Neural crest cell (in vitro differentiated cells): ENCODE results near the gene RPLP2. TPM values are rescaled to one million over a fixed set of nuclear protein-coding genes. Genes with fewer than 3 reads are reported as not detected.
A peak's percentile ranks its signal among the peaks of the same experiment; 100 is the strongest.

ENCODE experiments used
- DNase-seq: peaks from one replicate; pipeline ENCODE4 v3.0.0; 2021; ENCODE audit warnings: low read depth, mixed read lengths, low spot score
- H3K27ac Mint-ChIP-seq: one replicate; pipeline ENCODE4 v1.8.0; 2021; ENCODE audit warnings: mild to moderate bottlenecking, mixed read lengths; ENCODE audit not compliant: unreplicated experiment
- H3K27me3 Mint-ChIP-seq: 2 replicates; pipeline ENCODE4 v1.8.0; 2021; ENCODE audit warnings: low read depth, mild to moderate bottlenecking, mixed read lengths
- H3K36me3 Mint-ChIP-seq: 2 replicates; pipeline ENCODE4 v1.8.0; 2021; ENCODE audit warnings: low read depth, mild to moderate bottlenecking, mixed read lengths
- H3K4me1 Mint-ChIP-seq: 2 replicates; pipeline ENCODE4 v1.8.0; 2021; ENCODE audit warnings: mixed read lengths
- H3K4me3 Mint-ChIP-seq: one replicate; pipeline ENCODE4 v1.8.0; 2021; ENCODE audit warnings: mild to moderate bottlenecking, mixed read lengths
- H3K9me3 Mint-ChIP-seq: 2 replicates; pipeline ENCODE4 v1.8.0; 2021; ENCODE audit warnings: mixed read lengths
- total RNA-seq: library from RNA; stranded (reverse); gene quantifications from 2 replicates; pipeline ENCODE4 v1.2.1, GENCODE V29; 2021
- TF ChIP-seq, protein P1 (sequence below): fragments of 200-600 bp; sonication (generic); conservative IDR thresholded peaks from 2 replicates; pipeline ENCODE4 v1.5.0; 2021; ENCODE audit warnings: antibody characterized with exemption, mild to moderate bottlenecking

RPLP2 gene
- total RNA-seq, 1 donor from 2014 or later: 1,810 TPM

DNA sequence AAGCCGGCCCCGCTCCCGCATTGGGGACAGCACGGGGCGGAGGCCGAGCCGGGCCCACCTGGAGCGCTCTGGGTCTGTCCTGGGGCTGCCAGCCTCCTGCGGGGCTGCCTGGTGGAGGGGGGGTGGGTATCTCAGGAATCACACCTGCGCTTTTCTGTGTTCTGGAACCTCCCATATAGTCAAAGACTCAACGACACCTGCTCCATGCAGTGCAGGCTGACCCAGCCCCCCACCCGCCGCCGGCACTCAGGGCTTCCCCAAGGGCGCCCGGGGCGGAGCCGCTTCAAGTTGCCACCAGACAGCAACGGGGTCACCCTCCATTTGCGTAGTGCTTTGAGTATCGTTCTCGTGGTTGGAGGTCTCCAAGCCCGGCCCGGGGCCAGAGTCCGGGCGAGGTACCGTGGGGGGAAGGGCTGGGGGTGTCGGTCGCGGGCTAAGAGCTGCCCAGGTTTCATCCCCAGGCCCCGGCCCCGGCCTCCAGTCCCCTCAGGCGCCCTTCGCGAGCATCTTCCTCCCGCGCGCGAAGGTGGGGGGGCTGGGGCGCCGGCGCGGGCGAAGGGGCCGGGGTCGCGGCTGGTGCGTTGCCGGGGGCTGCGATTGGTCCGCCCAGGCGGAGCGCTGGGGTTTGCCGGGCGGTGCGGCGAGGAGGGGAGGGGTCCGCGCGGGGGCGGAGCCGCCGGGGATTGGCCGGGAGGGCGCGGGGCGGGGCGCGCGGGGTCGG, 39.5 kb downstream of the RPLP2 start:
- peak; percentile 71 for DNase-seq
- Mint-ChIP-seq H3K9me3 (no peaks in the 10 kb centered on the region), H3K27me3 (peaks cover 24% of the 10 kb centered on the region), H3K4me1 (peaks cover 6% of the 10 kb centered on the region), H3K27ac (no peak overlapping the region), H3K36me3 (no peaks in the 10 kb centered on the region), H3K4me3 (no peak overlapping the region)
- TF ChIP-seq, protein P1, sequence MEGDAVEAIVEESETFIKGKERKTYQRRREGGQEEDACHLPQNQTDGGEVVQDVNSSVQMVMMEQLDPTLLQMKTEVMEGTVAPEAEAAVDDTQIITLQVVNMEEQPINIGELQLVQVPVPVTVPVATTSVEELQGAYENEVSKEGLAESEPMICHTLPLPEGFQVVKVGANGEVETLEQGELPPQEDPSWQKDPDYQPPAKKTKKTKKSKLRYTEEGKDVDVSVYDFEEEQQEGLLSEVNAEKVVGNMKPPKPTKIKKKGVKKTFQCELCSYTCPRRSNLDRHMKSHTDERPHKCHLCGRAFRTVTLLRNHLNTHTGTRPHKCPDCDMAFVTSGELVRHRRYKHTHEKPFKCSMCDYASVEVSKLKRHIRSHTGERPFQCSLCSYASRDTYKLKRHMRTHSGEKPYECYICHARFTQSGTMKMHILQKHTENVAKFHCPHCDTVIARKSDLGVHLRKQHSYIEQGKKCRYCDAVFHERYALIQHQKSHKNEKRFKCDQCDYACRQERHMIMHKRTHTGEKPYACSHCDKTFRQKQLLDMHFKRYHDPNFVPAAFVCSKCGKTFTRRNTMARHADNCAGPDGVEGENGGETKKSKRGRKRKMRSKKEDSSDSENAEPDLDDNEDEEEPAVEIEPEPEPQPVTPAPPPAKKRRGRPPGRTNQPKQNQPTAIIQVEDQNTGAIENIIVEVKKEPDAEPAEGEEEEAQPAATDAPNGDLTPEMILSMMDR: no peak

DNA sequence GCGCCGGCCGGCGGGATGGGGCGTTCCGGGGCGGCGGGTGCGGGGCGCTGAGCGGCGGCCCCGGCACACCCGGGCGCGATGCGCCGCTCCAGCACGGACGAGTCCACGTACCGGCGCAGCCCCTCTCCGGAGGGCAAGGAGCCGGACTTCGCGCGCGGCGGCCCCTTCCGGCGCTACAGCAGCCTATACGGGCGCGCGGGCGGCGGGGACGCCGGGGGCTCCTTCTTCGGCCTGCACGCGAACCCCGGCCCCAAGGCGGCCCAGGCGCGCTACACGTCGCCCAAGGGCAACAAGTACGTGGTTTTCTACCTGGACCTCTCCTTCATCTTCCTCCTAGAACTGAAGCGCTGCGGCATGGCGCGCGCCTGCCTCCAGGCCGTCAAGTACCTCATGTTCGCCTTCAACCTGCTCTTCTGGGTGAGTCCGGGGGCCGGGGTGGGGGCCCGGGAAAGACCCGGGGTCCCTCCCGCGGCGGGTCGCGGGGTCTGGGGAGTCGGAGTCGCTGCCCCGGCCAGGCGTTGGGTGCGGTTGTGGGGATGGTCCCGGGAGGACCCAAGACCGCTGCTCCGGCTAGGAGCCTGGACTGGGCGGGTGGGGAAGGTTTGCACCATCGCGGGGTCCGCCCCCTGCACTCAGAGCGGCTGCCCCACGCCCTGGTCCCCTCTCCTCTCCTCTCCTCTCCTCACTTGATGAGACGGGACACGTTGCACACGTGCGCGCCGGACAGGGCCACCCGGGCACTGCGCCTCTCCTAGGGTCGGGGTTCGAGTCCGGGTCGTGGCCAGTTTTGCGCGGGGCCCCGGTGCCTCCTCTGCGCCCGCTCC, 40.4 kb downstream of the RPLP2 start:
- no peaks in the 10 kb centered on the region for H3K36me3 Mint-ChIP-seq
- H3K27me3 Mint-ChIP-seq: peaks cover 23% of the 10 kb centered on the region
- TF ChIP-seq, protein P1: no peak
- H3K4me1 Mint-ChIP-seq: peaks cover 5% of the 10 kb centered on the region
- no peak overlapping the region for H3K27ac Mint-ChIP-seq
- no peaks in the 10 kb centered on the region for H3K9me3 Mint-ChIP-seq
- peak overlapping the region; percentile 65 for H3K4me3 Mint-ChIP-seq
- no peak for DNase-seq

DNA sequence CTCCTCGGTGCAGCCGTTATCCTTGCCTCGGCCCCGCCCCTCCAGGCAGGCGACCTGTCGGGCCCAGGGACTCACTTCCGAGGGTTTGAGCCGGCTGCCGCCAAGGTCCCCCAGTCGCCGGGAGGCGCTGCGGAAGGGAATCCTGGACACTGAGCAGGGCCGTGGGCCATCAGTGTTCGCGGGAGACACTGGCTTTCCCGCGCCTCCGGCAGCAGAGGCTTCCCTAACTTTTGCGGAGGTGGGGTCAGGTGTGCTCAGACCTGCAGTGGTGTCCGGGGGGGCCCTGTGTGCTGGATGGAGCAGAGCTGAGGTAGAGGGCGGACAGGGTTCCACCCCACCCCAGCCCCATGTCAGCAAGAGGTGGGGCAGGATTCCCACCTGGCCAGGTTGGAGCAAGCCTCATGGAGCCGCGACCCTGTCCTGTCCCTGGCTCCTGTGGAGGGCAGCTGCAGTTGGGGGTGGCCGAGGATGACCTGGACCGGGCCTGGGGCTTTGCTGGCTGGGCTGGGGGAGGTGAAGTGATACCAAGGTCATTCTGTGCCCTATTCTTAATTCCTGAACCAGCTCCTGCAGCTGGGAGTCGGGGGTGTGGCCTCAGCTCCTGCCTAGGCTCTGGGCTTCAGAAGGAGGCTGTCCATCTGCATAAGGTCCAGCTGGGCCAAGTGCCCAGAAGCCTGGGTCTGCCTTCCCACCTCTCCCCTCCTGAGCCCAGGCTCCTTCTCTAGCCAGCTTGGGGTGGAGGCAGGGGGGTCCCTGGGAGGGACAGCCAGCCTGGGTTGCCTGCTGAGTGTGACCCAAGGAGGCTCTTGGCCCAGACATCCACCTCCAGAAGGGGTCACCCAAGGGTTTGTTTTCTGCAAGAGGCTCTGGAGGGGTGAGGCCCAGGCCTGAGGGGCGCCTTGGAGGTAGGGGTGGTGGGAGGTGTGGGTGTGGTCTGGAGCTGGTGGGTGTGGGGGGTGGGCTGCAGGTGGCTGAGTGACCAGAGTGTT, 41.3 kb downstream of the RPLP2 start:
- DNase-seq: no peak
- Mint-ChIP-seq H3K36me3 (no peaks in the 10 kb centered on the region), H3K27ac (no peak overlapping the region), H3K4me3 (peak overlapping the region; percentile 72), H3K27me3 (peaks cover 24% of the 10 kb centered on the region), H3K4me1 (peaks cover 5% of the 10 kb centered on the region), H3K9me3 (no peaks in the 10 kb centered on the region)
- TF ChIP-seq, protein P1: no peak

DNA sequence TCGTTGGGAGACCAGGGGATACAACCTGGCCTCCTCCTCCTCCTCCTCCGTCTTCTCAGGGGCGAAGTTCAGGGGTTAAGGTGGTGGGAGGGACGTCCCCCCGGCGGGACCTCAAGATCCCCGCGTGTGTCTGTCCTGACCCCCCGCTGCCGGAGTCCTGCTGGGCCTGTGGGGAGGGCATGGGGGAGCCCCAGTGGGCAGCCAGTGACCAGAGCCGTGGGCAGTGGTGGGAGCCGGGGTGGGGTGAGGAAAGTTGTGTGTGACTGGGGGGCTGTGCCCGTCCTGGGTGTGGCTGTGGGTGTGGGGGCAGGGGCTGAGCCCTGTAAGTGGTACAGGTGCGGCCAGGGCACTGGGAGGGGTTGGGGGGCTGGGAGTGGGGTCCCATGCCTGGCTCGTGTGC, 43.0 kb downstream of the RPLP2 start:
- H3K36me3 Mint-ChIP-seq: no peaks in the 10 kb centered on the region

More for the DNA sequence above, 43.0 kb downstream of the RPLP2 start:
- peaks cover 25% of the 10 kb centered on the region for H3K27me3 Mint-ChIP-seq
- TF ChIP-seq, protein P1: no peak
- no peaks in the 10 kb centered on the region for H3K9me3 Mint-ChIP-seq
- DNase-seq: no peak
- no peak overlapping the region for H3K4me3 Mint-ChIP-seq
- H3K27ac Mint-ChIP-seq: no peak overlapping the region
- peaks cover 5% of the 10 kb centered on the region for H3K4me1 Mint-ChIP-seq
